Measurements from ENCODE around the gene SHD. TPM values are rescaled to one million over a fixed set of nuclear protein-coding genes. Genes with fewer than 3 reads are reported as not detected.
"Not testable (repeated sequence)": the region's sequence is repeated elsewhere in the genome, so short reads cannot be mapped to it uniquely, and the experiment has no call there.

The SHD gene
- total RNA-seq, 4 donors from 2014 or later, result 0.41 TPM; not detected in 3

GRCh38 chr19:4268816-4269430 lies 10.1 kb upstream of the SHD start:
- TF ChIP-seq POLR2A (IDR thresholded peaks at IDR 0.05), result no peak
- TF ChIP-seq CTCF (IDR thresholded peaks at IDR 0.05), result no peak
- intact Hi-C loops (cut with DNase I; ENCODE audit: low total_unique reads), result loop anchor here (10.0 kb wide), 1 partner anchor 86 kb away; no protein-coding TSS in a partner anchor
- H3K4me3 ChIP-seq, result no peak overlapping the region
- no peak overlapping the region for H3K27ac ChIP-seq
- no peaks in the 10 kb centered on the region for H3K4me1 ChIP-seq
- no peaks in the 10 kb centered on the region for H3K36me3 ChIP-seq
- H3K9me3 ChIP-seq, result no peaks in the 10 kb centered on the region
- no peak for DNase-seq
- H3K27me3 ChIP-seq, result no peaks in the 10 kb centered on the region

GRCh38 chr19:4272894-4273293 lies 6.2 kb upstream of the SHD start:
- Histone ChIP-seq H3K9me3 (no peaks in the 10 kb centered on the region), H3K27me3 (no peaks in the 10 kb centered on the region), H3K4me1 (no peaks in the 10 kb centered on the region), H3K36me3 (no peaks in the 10 kb centered on the region), H3K27ac (no peak overlapping the region), H3K4me3 (no peak overlapping the region)
- intact Hi-C loops (cut with DNase I; ENCODE audit: low total_unique reads), result no loop called here
- no peak for TF ChIP-seq POLR2A (IDR thresholded peaks at IDR 0.05)
- no peak for TF ChIP-seq CTCF (IDR thresholded peaks at IDR 0.05)
- no peak for DNase-seq

- H3K4me3 ChIP-seq; DNase-seq; intact Hi-C loops (cut with DNase I; ENCODE audit: low total_unique reads); H3K36me3 ChIP-seq; H3K27ac ChIP-seq; H3K9me3 ChIP-seq; H3K4me1 ChIP-seq: not testable (repeated sequence)
- H3K27me3 ChIP-seq, result peaks cover 5 to 10% of the 10 kb centered on the region in 2 donors
Observed at GRCh38 chr19:4274321-4274686, 4.8 kb upstream of the SHD start.

- Histone ChIP-seq H3K4me1 (peaks cover 0 to 12% of the 10 kb centered on the region in 2 donors), H3K27ac (no peak overlapping the region), H3K9me3 (no peaks in the 10 kb centered on the region), H3K4me3 (no peak overlapping the region), H3K27me3 (peaks cover 14 to 26% of the 10 kb centered on the region in 2 donors), H3K36me3 (no peaks in the 10 kb centered on the region)
- no peak for DNase-seq
- intact Hi-C loops (cut with DNase I; ENCODE audit: low total_unique reads), result no loop called here
- TF ChIP-seq POLR2A (IDR thresholded peaks at IDR 0.05) (no peak), CTCF (IDR thresholded peaks at IDR 0.05) (no peak)
Observed at GRCh38 chr19:4277191-4277696, 1.8 kb upstream of the SHD start.

- Histone ChIP-seq H3K27ac (no peak overlapping the region), H3K4me1 (peaks cover 0 to 12% of the 10 kb centered on the region in 2 donors), H3K36me3 (no peaks in the 10 kb centered on the region), H3K4me3 (no peak overlapping the region), H3K9me3 (no peaks in the 10 kb centered on the region), H3K27me3 (peaks cover 14 to 30% of the 10 kb centered on the region in 2 donors)
- no peak for TF ChIP-seq CTCF (IDR thresholded peaks at IDR 0.05)
- no peak for TF ChIP-seq POLR2A (IDR thresholded peaks at IDR 0.05)
- DNase-seq, result no peak
- intact Hi-C loops (cut with DNase I; ENCODE audit: low total_unique reads), result no loop called here
Observed at GRCh38 chr19:4278010-4278409, 1.1 kb upstream of the SHD start.

GRCh38 chr19:4279267-4279529 lies 132 bp downstream of the SHD start:
- peaks cover 0 to 12% of the 10 kb centered on the region in 2 donors for H3K4me1 ChIP-seq
- H3K27me3 ChIP-seq, result peaks cover 14 to 32% of the 10 kb centered on the region in 2 donors
- H3K9me3 ChIP-seq, result no peaks in the 10 kb centered on the region
- intact Hi-C loops (cut with DNase I; ENCODE audit: low total_unique reads), result no loop called here
- no peaks in the 10 kb centered on the region for H3K36me3 ChIP-seq
- H3K27ac ChIP-seq, result no peak overlapping the region
- no peak for DNase-seq
- TF ChIP-seq POLR2A (IDR thresholded peaks at IDR 0.05), result no peak
- TF ChIP-seq CTCF (IDR thresholded peaks at IDR 0.05), result no peak
- H3K4me3 ChIP-seq, result peak overlapping the region in 1 of 2 donors; percentile 16

All from uterus (tissue), 4 donors.